ENCODE data around the gene GSTM3.

The GSTM3 gene

DNA sequence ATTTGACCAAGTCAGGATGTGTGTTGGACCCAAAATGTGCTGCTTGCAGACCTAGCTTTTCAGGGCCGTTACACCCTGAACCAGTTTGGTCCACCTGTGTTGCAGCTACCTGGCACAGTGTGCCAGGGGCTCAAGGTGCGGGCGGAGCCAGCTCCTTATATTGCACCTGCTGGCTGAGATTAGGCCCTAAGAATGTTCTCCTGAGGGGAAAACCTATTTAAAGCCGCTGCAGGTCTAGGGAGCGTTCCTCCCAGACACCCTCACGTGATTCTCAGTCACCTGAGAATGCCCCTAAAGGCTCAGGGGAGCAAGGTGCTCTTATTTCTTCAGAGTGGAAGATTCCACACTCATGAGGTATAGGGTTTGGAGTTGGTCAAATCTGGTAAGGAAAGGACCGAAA, 12.0 kb downstream of the GSTM3 start:
- Histone ChIP-seq H3K36me3 (ENCODE audit: control insufficient read depth in 2 of 2, insufficient read depth in 1 of 2, low read length in 2 of 2) (no peaks in the 10 kb centered on the region), H3K4me3 (ENCODE audit: low read depth, low read length) (no peak overlapping the region), H3K4me1 (ENCODE audit: control insufficient read depth, insufficient read depth, low read length) (no peaks in the 10 kb centered on the region), H3K9me3 (ENCODE audit: control insufficient read depth, insufficient read depth, low read depth, low read length) (no peaks in the 10 kb centered on the region), H3K27ac (ENCODE audit: extremely low read depth, low read depth, low read length) (no peak overlapping the region)
- TF ChIP-seq, protein P1, sequence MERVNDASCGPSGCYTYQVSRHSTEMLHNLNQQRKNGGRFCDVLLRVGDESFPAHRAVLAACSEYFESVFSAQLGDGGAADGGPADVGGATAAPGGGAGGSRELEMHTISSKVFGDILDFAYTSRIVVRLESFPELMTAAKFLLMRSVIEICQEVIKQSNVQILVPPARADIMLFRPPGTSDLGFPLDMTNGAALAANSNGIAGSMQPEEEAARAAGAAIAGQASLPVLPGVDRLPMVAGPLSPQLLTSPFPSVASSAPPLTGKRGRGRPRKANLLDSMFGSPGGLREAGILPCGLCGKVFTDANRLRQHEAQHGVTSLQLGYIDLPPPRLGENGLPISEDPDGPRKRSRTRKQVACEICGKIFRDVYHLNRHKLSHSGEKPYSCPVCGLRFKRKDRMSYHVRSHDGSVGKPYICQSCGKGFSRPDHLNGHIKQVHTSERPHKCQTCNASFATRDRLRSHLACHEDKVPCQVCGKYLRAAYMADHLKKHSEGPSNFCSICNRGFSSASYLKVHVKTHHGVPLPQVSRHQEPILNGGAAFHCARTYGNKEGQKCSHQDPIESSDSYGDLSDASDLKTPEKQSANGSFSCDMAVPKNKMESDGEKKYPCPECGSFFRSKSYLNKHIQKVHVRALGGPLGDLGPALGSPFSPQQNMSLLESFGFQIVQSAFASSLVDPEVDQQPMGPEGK (tag by site-specific recombination; IDR thresholded peaks at IDR 0.05) = no peak
- no peak for TF ChIP-seq ZNF366 (tag by site-specific recombination; conservative IDR thresholded peaks at IDR 0.05)
- TF ChIP-seq ZNF146 (tag by site-specific recombination; IDR thresholded peaks at IDR 0.05) = no peak
- TF ChIP-seq, protein P2, sequence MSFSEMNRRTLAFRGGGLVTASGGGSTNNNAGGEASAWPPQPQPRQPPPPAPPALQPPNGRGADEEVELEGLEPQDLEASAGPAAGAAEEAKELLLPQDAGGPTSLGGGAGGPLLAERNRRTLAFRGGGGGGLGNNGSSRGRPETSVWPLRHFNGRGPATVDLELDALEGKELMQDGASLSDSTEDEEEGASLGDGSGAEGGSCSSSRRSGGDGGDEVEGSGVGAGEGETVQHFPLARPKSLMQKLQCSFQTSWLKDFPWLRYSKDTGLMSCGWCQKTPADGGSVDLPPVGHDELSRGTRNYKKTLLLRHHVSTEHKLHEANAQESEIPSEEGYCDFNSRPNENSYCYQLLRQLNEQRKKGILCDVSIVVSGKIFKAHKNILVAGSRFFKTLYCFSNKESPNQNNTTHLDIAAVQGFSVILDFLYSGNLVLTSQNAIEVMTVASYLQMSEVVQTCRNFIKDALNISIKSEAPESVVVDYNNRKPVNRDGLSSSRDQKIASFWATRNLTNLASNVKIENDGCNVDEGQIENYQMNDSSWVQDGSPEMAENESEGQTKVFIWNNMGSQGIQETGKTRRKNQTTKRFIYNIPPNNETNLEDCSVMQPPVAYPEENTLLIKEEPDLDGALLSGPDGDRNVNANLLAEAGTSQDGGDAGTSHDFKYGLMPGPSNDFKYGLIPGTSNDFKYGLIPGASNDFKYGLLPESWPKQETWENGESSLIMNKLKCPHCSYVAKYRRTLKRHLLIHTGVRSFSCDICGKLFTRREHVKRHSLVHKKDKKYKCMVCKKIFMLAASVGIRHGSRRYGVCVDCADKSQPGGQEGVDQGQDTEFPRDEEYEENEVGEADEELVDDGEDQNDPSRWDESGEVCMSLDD (tag by site-specific recombination; IDR thresholded peaks at IDR 0.05) = no peak
- TF ChIP-seq ZNF248 (tag by site-specific recombination; IDR thresholded peaks at IDR 0.05) = no peak
- no peak for TF ChIP-seq ZNF624 (tag by site-specific recombination; IDR thresholded peaks at IDR 0.05)
- TF ChIP-seq ZBTB17 (tag by site-specific recombination; IDR thresholded peaks at IDR 0.05) = no peak
- TF ChIP-seq ZNF19 (tag by site-specific recombination; IDR thresholded peaks at IDR 0.05; ENCODE audit: low read depth) = no peak
- no peak for TF ChIP-seq KLF7 (tag by site-specific recombination; IDR thresholded peaks at IDR 0.05; ENCODE audit: borderline replicate concordance)
- TF ChIP-seq ZNF571 (tag by site-specific recombination; IDR thresholded peaks at IDR 0.05) = no peak
- TF ChIP-seq, protein P3, sequence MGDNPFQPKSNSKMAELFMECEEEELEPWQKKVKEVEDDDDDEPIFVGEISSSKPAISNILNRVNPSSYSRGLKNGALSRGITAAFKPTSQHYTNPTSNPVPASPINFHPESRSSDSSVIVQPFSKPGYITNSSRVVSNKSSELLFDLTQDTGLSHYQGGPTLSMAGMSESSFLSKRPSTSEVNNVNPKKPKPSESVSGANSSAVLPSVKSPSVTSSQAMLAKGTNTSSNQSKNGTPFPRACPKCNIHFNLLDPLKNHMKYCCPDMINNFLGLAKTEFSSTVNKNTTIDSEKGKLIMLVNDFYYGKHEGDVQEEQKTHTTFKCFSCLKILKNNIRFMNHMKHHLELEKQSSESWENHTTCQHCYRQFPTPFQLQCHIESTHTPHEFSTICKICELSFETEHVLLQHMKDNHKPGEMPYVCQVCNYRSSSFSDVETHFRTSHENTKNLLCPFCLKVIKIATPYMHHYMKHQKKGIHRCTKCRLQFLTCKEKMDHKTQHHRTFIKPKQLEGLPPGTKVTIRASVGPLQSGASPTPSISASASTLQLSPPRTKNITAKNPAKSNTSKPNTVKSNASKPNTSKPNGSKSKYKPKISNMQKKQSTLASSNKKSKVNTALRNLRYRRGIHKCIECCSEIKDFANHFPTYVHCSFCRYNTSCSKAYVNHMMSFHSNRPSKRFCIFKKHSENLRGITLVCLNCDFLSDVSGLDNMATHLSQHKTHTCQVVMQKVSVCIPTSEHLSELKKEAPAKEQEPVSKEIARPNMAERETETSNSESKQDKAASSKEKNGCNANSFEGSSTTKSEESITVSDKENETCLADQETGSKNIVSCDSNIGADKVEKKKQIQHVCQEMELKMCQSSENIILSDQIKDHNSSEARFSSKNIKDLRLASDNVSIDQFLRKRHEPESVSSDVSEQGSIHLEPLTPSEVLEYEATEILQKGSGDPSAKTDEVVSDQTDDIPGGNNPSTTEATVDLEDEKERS (tag by site-specific recombination; IDR thresholded peaks at IDR 0.05) = no peak
- TF ChIP-seq SP3 (tag by site-specific recombination; IDR thresholded peaks at IDR 0.05) = no peak
- no peak for TF ChIP-seq ZNF660 (tag by site-specific recombination; IDR thresholded peaks at IDR 0.05)
- TF ChIP-seq, protein P4, sequence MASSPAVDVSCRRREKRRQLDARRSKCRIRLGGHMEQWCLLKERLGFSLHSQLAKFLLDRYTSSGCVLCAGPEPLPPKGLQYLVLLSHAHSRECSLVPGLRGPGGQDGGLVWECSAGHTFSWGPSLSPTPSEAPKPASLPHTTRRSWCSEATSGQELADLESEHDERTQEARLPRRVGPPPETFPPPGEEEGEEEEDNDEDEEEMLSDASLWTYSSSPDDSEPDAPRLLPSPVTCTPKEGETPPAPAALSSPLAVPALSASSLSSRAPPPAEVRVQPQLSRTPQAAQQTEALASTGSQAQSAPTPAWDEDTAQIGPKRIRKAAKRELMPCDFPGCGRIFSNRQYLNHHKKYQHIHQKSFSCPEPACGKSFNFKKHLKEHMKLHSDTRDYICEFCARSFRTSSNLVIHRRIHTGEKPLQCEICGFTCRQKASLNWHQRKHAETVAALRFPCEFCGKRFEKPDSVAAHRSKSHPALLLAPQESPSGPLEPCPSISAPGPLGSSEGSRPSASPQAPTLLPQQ (tag by site-specific recombination; IDR thresholded peaks at IDR 0.05) = no peak
- no peak for TF ChIP-seq ZNF341 (tag by site-specific recombination; IDR thresholded peaks at IDR 0.05; ENCODE audit: low read depth)
- ChIA-PET CTCF (interaction anchor here (0.9 to 2.9 kb wide), 3 partner anchors 69 to 183 kb away, joined by 3 to 6 read pairs (median 4); no protein-coding TSS in a partner anchor), POLR2A (no interaction called here)

DNA sequence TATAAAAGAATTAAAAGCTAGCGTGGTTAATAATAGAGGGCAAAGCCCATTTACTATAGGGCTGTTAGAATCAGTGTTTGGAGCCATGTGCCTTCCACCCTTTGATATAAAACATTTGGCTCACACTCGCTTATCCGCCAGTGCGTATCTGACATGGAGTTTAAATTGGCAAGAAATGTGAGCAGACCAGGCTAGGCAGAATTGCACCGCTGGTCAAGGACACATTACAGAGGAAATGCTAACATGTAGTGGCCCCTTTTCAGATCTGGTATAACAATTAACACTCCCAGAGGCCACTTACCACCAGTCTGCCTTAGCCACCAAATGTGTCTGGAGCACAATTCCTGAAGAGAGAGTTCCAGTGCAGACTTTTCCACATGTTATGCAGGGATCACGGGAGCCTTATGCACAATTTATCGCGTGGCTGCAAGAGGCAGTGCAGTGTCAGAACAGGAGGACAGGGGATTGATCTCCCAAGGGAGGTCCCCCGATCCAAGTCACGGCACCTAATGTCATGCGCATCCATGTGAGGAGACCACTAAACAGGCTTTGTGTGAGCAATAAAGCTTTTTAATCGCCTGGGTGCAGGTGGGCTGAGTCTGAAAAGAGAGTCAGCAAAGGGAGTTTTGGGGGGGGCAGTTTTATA, 14.0 kb downstream of the GSTM3 start:
- Histone ChIP-seq H3K9me3 (ENCODE audit: control insufficient read depth, insufficient read depth, low read depth, low read length) (no peaks in the 10 kb centered on the region), H3K4me3 (ENCODE audit: low read depth, low read length) (no peak overlapping the region), H3K4me1 (ENCODE audit: control insufficient read depth, insufficient read depth, low read length) (no peaks in the 10 kb centered on the region), H3K36me3 (ENCODE audit: control insufficient read depth in 2 of 2, insufficient read depth in 1 of 2, low read length in 2 of 2) (no peaks in the 10 kb centered on the region), H3K27ac (ENCODE audit: extremely low read depth, low read depth, low read length) (no peak overlapping the region)
- 0 out of 2 replicates have a peak, but pooled peaks have one; percentile 52 for TF ChIP-seq TRIM28 (IDR thresholded peaks at IDR 0.05; ENCODE audit: borderline replicate concordance, low read length)
- no peak for TF ChIP-seq ZNF624 (tag by site-specific recombination; IDR thresholded peaks at IDR 0.05)
- ChIA-PET POLR2A (no interaction called here), CTCF (interaction anchor here (0.6 to 1.4 kb wide), 4 partner anchors 44 to 728 kb away, joined by 3 read pairs; no protein-coding TSS in a partner anchor)

Measured in HEK293 (cell line).